ENCODE measurements around the gene TRERF1. TPM values are rescaled to one million over a fixed set of nuclear protein-coding genes. Genes with fewer than 3 reads are reported as not detected.

TRERF1 gene
- polyA plus RNA-seq, 4 donors = 12.7 to 18.7 (median 16.3) TPM

Other genes with a start within 250 kb of the TRERF1 start
- 10 to 100 TPM; 30.3 to 35.9 (median 32.2) TPM for gene MRPS10, start 234.1 kb downstream of the TRERF1 start, polyA plus RNA-seq (ENCODE audit: insufficient read length in 4 of 4)
- gene UBR2, start 112.1 kb upstream of the TRERF1 start, polyA plus RNA-seq (ENCODE audit: insufficient read length in 4 of 4) = 10 to 100 TPM; 24.9 to 32.3 (median 28.2) TPM